Bronchus fibroblast of lung (primary cell): ENCODE results near the gene IL7R. TPM values are rescaled to one million over a fixed set of nuclear protein-coding genes. Genes with fewer than 3 reads are reported as not detected.

ENCODE experiments used
- total RNA-seq: library from RNA; depleted of rRNA; stranded (reverse); fragments of >200 nt; gene quantifications from 2 replicates; pipeline ENCODE4 v1.2.3, GENCODE V29; 2015

Gene IL7R, protein sequence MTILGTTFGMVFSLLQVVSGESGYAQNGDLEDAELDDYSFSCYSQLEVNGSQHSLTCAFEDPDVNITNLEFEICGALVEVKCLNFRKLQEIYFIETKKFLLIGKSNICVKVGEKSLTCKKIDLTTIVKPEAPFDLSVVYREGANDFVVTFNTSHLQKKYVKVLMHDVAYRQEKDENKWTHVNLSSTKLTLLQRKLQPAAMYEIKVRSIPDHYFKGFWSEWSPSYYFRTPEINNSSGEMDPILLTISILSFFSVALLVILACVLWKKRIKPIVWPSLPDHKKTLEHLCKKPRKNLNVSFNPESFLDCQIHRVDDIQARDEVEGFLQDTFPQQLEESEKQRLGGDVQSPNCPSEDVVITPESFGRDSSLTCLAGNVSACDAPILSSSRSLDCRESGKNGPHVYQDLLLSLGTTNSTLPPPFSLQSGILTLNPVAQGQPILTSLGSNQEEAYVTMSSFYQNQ
- 12.9 and 14.0 TPM in 2 replicates for total RNA-seq

GRCh38 chr5:35856765-35857351, at the start of gene IL7R:
IL7R (plus strand) TSS chr5:35856891; CDS start chr5:35856978, 87 bp downstream.

Other genes starting within 250 kb of the IL7R start
- 0.74 and 1.0 TPM in 2 replicates for gene SPEF2, start 239.0 kb upstream of the IL7R start, total RNA-seq
- 0.30 and 1.3 TPM in 2 replicates for gene CAPSL, start 81.7 kb downstream of the IL7R start, total RNA-seq
- gene UGT3A1, start 134.5 kb downstream of the IL7R start, total RNA-seq, result not detected in 2 replicates
- gene UGT3A2, start 210.0 kb downstream of the IL7R start, total RNA-seq, result not detected in 2 replicates